KMS-11 (cell line): ENCODE results near the gene NXPH1.

Experiments used
- H2AFZ ChIP-seq: fragments of 200-600 bp; sonication (generic); 2 replicates; pipeline ENCODE4 v1.6.1; 2016; ENCODE audit warnings: antibody characterized with exemption, mixed run types, low read depth
- H3K27ac ChIP-seq: fragments of 200-600 bp; sonication (generic); 2 replicates; pipeline ENCODE4 v1.6.1; 2016; ENCODE audit warnings: mild to moderate bottlenecking, mixed run types
- H3K27me3 ChIP-seq: fragments of 200-600 bp; sonication (generic); 2 replicates; pipeline ENCODE4 v1.6.1; 2017; ENCODE audit warnings: mild to moderate bottlenecking, low read depth, mixed run types, moderate library complexity; ENCODE audit not compliant: insufficient read depth
- H3K36me3 ChIP-seq: fragments of 200-600 bp; sonication (generic); 2 replicates; pipeline ENCODE4 v1.6.1; 2017; ENCODE audit warnings: mild to moderate bottlenecking, mixed run types; ENCODE audit not compliant: insufficient read depth
- H3K4me1 ChIP-seq: fragments of 200-600 bp; sonication (generic); 2 replicates; pipeline ENCODE4 v1.6.1; 2016; ENCODE audit warnings: mild to moderate bottlenecking, low read depth, mixed run types; ENCODE audit not compliant: poor library complexity, severe bottlenecking
- H3K4me2 ChIP-seq: fragments of 200-600 bp; sonication (generic); 2 replicates; pipeline ENCODE4 v1.7.0; 2016; ENCODE audit warnings: mild to moderate bottlenecking, mixed run types
- H3K4me3 ChIP-seq: fragments of 200-600 bp; sonication (generic); IDR thresholded peaks from 2 replicates; pipeline ENCODE4 v1.6.1; 2017; ENCODE audit warnings: low read depth, low read length, mixed read lengths; ENCODE audit not compliant: insufficient read depth
- H3K79me2 ChIP-seq: fragments of 200-600 bp; sonication (generic); 2 replicates; pipeline ENCODE4 v1.6.1; 2016; ENCODE audit warnings: low read depth, mixed run types; ENCODE audit not compliant: insufficient read depth
- H3K9ac ChIP-seq: fragments of 200-600 bp; sonication (generic); 2 replicates; pipeline ENCODE4 v1.6.1; 2016; ENCODE audit warnings: mild to moderate bottlenecking, mixed run types
- H4K20me1 ChIP-seq: fragments of 200-600 bp; sonication (generic); 2 replicates; pipeline ENCODE4 v1.6.1; 2016; ENCODE audit warnings: mild to moderate bottlenecking, mixed run types; ENCODE audit not compliant: insufficient read depth
- CTCF ChIP-seq: fragments of 200-600 bp; sonication (generic); conservative IDR thresholded peaks from 2 replicates; pipeline ENCODE4 v1.6.1; 2017; ENCODE audit warnings: low read depth, mild to moderate bottlenecking, antibody characterized with exemption, low read length, moderate library complexity, mixed read lengths

NXPH1 gene

GRCh38 chr7:8418629-8419245, 14.7 kb upstream of the NXPH1 start:
- no peaks in the 10 kb centered on the region for H3K36me3 ChIP-seq
- H3K4me3 ChIP-seq, result no peak overlapping the region
- no peaks in the 10 kb centered on the region for H3K27me3 ChIP-seq
- TF ChIP-seq CTCF, result peak; percentile 95
- H3K9ac ChIP-seq, result no peak overlapping the region
- no peaks in the 10 kb centered on the region for H3K79me2 ChIP-seq
- no peaks in the 10 kb centered on the region for H3K4me1 ChIP-seq
- H3K27ac ChIP-seq, result no peak overlapping the region
- no peak overlapping the region for H2AFZ ChIP-seq
- no peaks in the 10 kb centered on the region for H4K20me1 ChIP-seq
- H3K4me2 ChIP-seq, result no peak overlapping the region

- no peaks in the 10 kb centered on the region for H4K20me1 ChIP-seq
- H3K9ac ChIP-seq, result no peak overlapping the region
- H3K27me3 ChIP-seq, result no peaks in the 10 kb centered on the region
- no peak overlapping the region for H2AFZ ChIP-seq
- H3K79me2 ChIP-seq, result no peaks in the 10 kb centered on the region
- no peak for TF ChIP-seq CTCF
- no peaks in the 10 kb centered on the region for H3K36me3 ChIP-seq
- H3K4me1 ChIP-seq, result no peaks in the 10 kb centered on the region
- H3K4me3 ChIP-seq, result no peak overlapping the region
- no peak overlapping the region for H3K27ac ChIP-seq
- no peak overlapping the region for H3K4me2 ChIP-seq
Observed at GRCh38 chr7:8422177-8422576, 11.2 kb upstream of the NXPH1 start.

- Histone ChIP-seq H3K9ac (no peak overlapping the region), H4K20me1 (no peaks in the 10 kb centered on the region), H3K27ac (no peak overlapping the region), H3K4me3 (no peak overlapping the region), H3K79me2 (no peaks in the 10 kb centered on the region), H2AFZ (no peak overlapping the region), H3K27me3 (no peaks in the 10 kb centered on the region), H3K4me1 (no peaks in the 10 kb centered on the region), H3K36me3 (no peaks in the 10 kb centered on the region), H3K4me2 (no peak overlapping the region)
- no peak for TF ChIP-seq CTCF
Observed at GRCh38 chr7:8423057-8423456, 10.4 kb upstream of the NXPH1 start.

- Histone ChIP-seq H3K27me3 (no peaks in the 10 kb centered on the region), H3K27ac (no peak overlapping the region), H3K4me1 (no peaks in the 10 kb centered on the region), H4K20me1 (no peaks in the 10 kb centered on the region), H3K79me2 (no peaks in the 10 kb centered on the region), H3K36me3 (no peaks in the 10 kb centered on the region), H3K4me3 (no peak overlapping the region), H3K4me2 (no peak overlapping the region), H2AFZ (no peak overlapping the region), H3K9ac (no peak overlapping the region)
- no peak for TF ChIP-seq CTCF
Observed at GRCh38 chr7:8425223-8425622, 8.2 kb upstream of the NXPH1 start.
